ENCODE measurements around the gene SMARCC2. TPM values are rescaled to one million over a fixed set of nuclear protein-coding genes. Genes with fewer than 3 reads are reported as not detected.
"Not testable (repeated sequence)": the region's sequence is repeated elsewhere in the genome, so short reads cannot be mapped to it uniquely, and the experiment has no call there.

The SMARCC2 gene
- total RNA-seq, 2 experiments from 2014 or later: 162 to 174 TPM

- H3K4me3 Mint-ChIP-seq: peak within 1 kb of the TSS; percentile 98
- H3K27me3 Mint-ChIP-seq: no peaks in the 10 kb centered on the region
- H3K36me3 Mint-ChIP-seq: peaks cover 26% of the 10 kb centered on the region
- DNase-seq (peak; percentile 94), ATAC-seq (ENCODE audit: low read depth) (peak; percentile 81)
- H3K9me3 Mint-ChIP-seq: no peaks in the 10 kb centered on the region
- H3K27ac Mint-ChIP-seq: peak within 1 kb of the TSS; percentile 99
- peaks cover 24% of the 10 kb centered on the region for H3K4me1 Mint-ChIP-seq
- POLR2A ChIA-PET: interaction anchor here (0.5 to 5.3 kb wide), 39 partner anchors 8 to 389 kb away, joined by 3 to 111 read pairs (median 4); partner anchors contain the start of genes ANKRD52, CNPY2, COQ10A and DNAJC14
These were observed 71.2 kb downstream of the SMARCC2 start, which contains the start of gene ZC3H10 for GRCh38 chr12:56117778-56118687. ZC3H10 (plus strand) TSS chr12:56118266; CDS start chr12:56120563, 2,297 bp downstream.

- not testable (repeated sequence) for ATAC-seq (ENCODE audit: low read depth); H3K27me3 Mint-ChIP-seq; H3K9me3 Mint-ChIP-seq; DNase-seq
- POLR2A ChIA-PET: interaction anchor here (0.5 to 5.3 kb wide), 26 partner anchors 9 to 401 kb away, joined by 3 to 111 read pairs (median 6); partner anchors contain the start of genes BLOC1S1, CNPY2, COQ10A and ERBB3
- Mint-ChIP-seq H3K36me3 (peaks cover 33% of the 10 kb centered on the region), H3K4me3 (peak overlapping the region; percentile 98), H3K4me1 (peaks cover 25% of the 10 kb centered on the region), H3K27ac (peak overlapping the region; percentile 99)
These were observed 72.1 kb downstream of the SMARCC2 start for GRCh38 chr12:56117082-56117706.

DNA sequence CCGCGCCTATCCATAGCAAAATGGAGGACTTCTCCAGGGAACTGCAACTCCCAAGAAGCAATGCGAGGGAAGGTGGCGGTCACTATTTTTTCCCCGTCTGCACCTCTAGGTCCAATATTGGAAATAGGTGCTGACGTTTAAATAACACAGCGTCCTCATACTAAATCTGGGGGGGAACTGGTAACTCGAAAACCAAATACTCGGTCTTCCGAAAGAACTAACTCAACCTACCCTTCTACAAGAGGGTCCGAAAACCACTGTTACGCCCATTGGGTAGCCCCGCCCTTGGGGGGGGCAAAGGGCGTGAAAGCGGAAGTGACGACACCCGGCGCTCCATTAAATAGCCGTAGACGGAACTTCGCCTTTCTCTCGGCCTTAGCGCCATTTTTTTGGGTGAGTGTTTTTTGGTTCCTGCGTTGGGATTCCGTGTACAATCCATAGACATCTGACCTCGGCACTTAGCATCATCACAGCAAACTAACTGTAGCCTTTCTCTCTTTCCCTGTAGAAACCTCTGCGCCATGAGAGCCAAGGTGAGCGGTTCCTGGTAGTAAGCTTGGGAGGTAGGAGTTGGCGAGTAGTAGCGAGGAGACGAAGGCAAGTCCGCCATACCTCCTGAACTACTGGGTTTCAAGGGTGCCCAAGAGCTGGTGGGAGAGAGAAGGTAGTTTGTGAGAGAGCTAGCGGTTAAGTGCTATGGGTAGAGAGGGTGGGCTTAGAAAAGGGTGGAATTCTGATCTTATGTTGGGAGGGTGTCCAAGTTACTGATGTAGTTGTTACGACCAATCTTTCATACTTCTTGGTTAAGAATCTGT, 72.8 kb downstream of the SMARCC2 start, which contains the start of gene RPL41:
TSS of gene RPL41 (plus strand) at position 367 of the 815 bp plus-strand sequence.
- H3K27me3 Mint-ChIP-seq: no peaks in the 10 kb centered on the region
- peaks cover 27% of the 10 kb centered on the region for H3K4me1 Mint-ChIP-seq
- peaks cover 35% of the 10 kb centered on the region for H3K36me3 Mint-ChIP-seq
- peak within 1 kb of the TSS; percentile 98 for H3K4me3 Mint-ChIP-seq
- peak within 1 kb of the TSS; percentile 99 for H3K27ac Mint-ChIP-seq
- peak; percentile 29 for ATAC-seq (ENCODE audit: low read depth)
- POLR2A ChIA-PET: interaction anchor here (0.6 to 5.3 kb wide), 21 partner anchors 9 to 401 kb away, joined by 3 to 111 read pairs (median 6); partner anchors contain the start of genes BLOC1S1, CNPY2, COQ10A and ERBB3
- DNase-seq: peak; percentile 94
- no peaks in the 10 kb centered on the region for H3K9me3 Mint-ChIP-seq

DNA sequence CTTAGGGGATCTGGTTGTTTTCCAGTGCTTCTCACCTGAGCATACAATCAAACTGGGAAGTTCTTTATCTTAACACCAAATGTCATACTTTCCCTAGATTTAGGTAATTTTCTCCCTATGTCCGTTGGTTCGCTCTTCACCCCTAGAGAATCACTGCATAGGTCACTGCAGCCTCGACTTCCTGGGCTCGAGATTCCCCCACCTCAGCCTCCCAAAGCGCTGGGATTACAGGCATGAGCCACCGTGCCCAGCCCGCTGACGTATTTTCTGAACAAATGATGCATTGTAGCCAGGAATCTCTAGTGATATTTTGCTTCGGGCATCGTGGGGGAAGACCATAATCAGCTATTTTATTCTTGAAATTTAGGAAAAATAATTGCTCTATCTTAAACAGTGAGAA, 74.0 kb downstream of the SMARCC2 start:
- ATAC-seq (ENCODE audit: low read depth): no peak
- H3K27ac Mint-ChIP-seq: peak overlapping the region; percentile 99
- no peaks in the 10 kb centered on the region for H3K27me3 Mint-ChIP-seq
- no peak for DNase-seq
- POLR2A ChIA-PET: interaction anchor here (0.6 to 5.3 kb wide), 8 partner anchors 7 to 298 kb away, joined by 3 to 111 read pairs (median 5); partner anchors contain the start of genes ORMDL2, PA2G4 and SARNP
- peak overlapping the region; percentile 98 for H3K4me3 Mint-ChIP-seq
- peaks cover 46% of the 10 kb centered on the region for H3K36me3 Mint-ChIP-seq
- peaks cover 30% of the 10 kb centered on the region for H3K4me1 Mint-ChIP-seq
- H3K9me3 Mint-ChIP-seq: no peaks in the 10 kb centered on the region

GRCh38 chr12:56114084-56114483, 75.2 kb downstream of the SMARCC2 start:
- peak overlapping the region; percentile 17 for H3K27ac Mint-ChIP-seq
- POLR2A ChIA-PET: interaction anchor here (1.9 kb wide), 1 partner anchor 10 kb away, joined by 18 read pairs; the partner anchor contains the start of gene PA2G4
- no peaks in the 10 kb centered on the region for H3K9me3 Mint-ChIP-seq
- peaks cover 47% of the 10 kb centered on the region for H3K36me3 Mint-ChIP-seq
- ATAC-seq (ENCODE audit: low read depth) (no peak), DNase-seq (no peak)
- H3K4me3 Mint-ChIP-seq: no peak overlapping the region
- no peaks in the 10 kb centered on the region for H3K27me3 Mint-ChIP-seq
- H3K4me1 Mint-ChIP-seq: peaks cover 21% of the 10 kb centered on the region

Other genes starting within 250 kb of the SMARCC2 start
- under 1 TPM in 1 of 2 experiments, not detected in 1; 0.42 TPM for gene PMEL, start 223.4 kb downstream of the SMARCC2 start, total RNA-seq
- 100 to 1,000 TPM; 117 to 125 TPM for gene CDK2, start 222.7 kb downstream of the SMARCC2 start, total RNA-seq
- 10 to 100 TPM; 69.7 to 72.4 TPM for gene RAB5B, start 215.4 kb downstream of the SMARCC2 start, total RNA-seq
- gene SUOX, start 192.2 kb downstream of the SMARCC2 start, total RNA-seq: 10 to 100 TPM in 1 of 2 experiments, 1 to 10 TPM in 1; 8.1 to 11.4 TPM
- 10 to 100 TPM; 14.9 to 18.2 TPM for gene IKZF4, start 168.4 kb downstream of the SMARCC2 start, total RNA-seq
- 10 to 100 TPM; 39.1 to 42.6 TPM for gene RPS26, start 147.6 kb downstream of the SMARCC2 start, total RNA-seq
- 1 to 10 TPM; 7.1 to 8.1 TPM for gene ERBB3, start 109.3 kb downstream of the SMARCC2 start, total RNA-seq
- 100 to 1,000 TPM; 226 to 227 TPM for gene PA2G4, start 84.9 kb downstream of the SMARCC2 start, total RNA-seq
- gene RPL41, start 72.8 kb downstream of the SMARCC2 start, total RNA-seq: 1,000 to 10,000 TPM; 4,462 to 4,551 TPM
- 10 to 100 TPM; 10.6 to 12.0 TPM for gene ZC3H10, start 71.2 kb downstream of the SMARCC2 start, total RNA-seq
- gene ESYT1, start 61.2 kb downstream of the SMARCC2 start, total RNA-seq: 100 to 1,000 TPM; 251 TPM
- gene MYL6B, start 36.9 kb downstream of the SMARCC2 start, total RNA-seq: 10 to 100 TPM; 46.6 to 47.8 TPM
- gene MYL6, start 31.1 kb downstream of the SMARCC2 start, total RNA-seq: 1,000 to 10,000 TPM; 1,083 to 1,169 TPM
- 10 to 100 TPM; 36.1 to 38.1 TPM for gene RNF41, start 32.4 kb upstream of the SMARCC2 start, total RNA-seq
- 10 to 100 TPM; 43.4 to 47.1 TPM for gene NABP2, start 34.9 kb upstream of the SMARCC2 start, total RNA-seq
- 1 to 10 TPM in 1 of 2 experiments, not detected in 1; 1.4 TPM for gene SLC39A5, start 40.6 kb upstream of the SMARCC2 start, total RNA-seq
- 10 to 100 TPM; 45.3 to 49.4 TPM for gene ANKRD52, start 68.9 kb upstream of the SMARCC2 start, total RNA-seq
- gene COQ10A, start 77.5 kb upstream of the SMARCC2 start, total RNA-seq: 10 to 100 TPM; 23.3 to 26.0 TPM
- 100 to 1,000 TPM; 165 to 176 TPM for gene CS, start 110.8 kb upstream of the SMARCC2 start, total RNA-seq
- gene CNPY2, start 126.5 kb upstream of the SMARCC2 start, total RNA-seq: 10 to 100 TPM; 85.6 to 89.0 TPM
- 100 to 1,000 TPM; 106 to 115 TPM for gene PAN2, start 144.5 kb upstream of the SMARCC2 start, total RNA-seq
- gene IL23A, start 149.4 kb upstream of the SMARCC2 start, total RNA-seq: 10 to 100 TPM; 10.2 to 10.9 TPM
- gene STAT2, start 170.6 kb upstream of the SMARCC2 start, total RNA-seq: 100 to 1,000 TPM; 263 to 275 TPM
- gene APOF, start 173.4 kb upstream of the SMARCC2 start, total RNA-seq: not detected

Measured in activated naive CD8-positive, alpha-beta T cell treated with anti-CD3 and anti-CD28 coated beads, Interleukin-2, amount 10 ng/mL, durations not matched to agents 7 days and 5 days (primary cell).